GM18508 (cell line): ENCODE data around the gene WNT7A.

ENCODE experiments used
- ATAC-seq: cut with Tn5 transposase; IDR thresholded peaks from one replicate; pipeline ENCODE4 v1.9.1; 2021; ENCODE audit warnings: moderate number of reproducible peaks; ENCODE audit not compliant: insufficient read depth, unreplicated experiment

Gene WNT7A

GRCh38 chr3:13782501-13782900, 97.4 kb downstream of the WNT7A start:
- no peak for ATAC-seq

DNA sequence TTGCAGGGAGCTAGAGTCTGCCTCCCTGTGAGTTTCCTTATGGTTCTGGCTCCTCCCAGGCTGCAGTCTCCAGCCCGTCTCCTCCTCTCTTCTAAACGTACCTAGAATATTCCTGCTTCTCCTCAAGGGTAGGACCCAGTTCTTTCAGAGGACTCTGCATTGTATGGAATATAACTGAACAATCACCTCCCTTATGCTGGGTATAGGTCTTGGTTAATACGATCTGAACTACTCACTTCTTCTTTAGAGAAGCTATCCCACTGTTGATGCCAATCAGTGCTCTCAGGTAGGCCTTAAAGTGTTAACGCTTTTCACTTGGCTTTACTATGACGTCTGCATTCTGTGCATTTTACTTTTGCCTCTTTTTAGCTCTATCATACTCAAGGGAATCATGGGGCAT, 98.5 kb downstream of the WNT7A start:
- no peak for ATAC-seq

DNA sequence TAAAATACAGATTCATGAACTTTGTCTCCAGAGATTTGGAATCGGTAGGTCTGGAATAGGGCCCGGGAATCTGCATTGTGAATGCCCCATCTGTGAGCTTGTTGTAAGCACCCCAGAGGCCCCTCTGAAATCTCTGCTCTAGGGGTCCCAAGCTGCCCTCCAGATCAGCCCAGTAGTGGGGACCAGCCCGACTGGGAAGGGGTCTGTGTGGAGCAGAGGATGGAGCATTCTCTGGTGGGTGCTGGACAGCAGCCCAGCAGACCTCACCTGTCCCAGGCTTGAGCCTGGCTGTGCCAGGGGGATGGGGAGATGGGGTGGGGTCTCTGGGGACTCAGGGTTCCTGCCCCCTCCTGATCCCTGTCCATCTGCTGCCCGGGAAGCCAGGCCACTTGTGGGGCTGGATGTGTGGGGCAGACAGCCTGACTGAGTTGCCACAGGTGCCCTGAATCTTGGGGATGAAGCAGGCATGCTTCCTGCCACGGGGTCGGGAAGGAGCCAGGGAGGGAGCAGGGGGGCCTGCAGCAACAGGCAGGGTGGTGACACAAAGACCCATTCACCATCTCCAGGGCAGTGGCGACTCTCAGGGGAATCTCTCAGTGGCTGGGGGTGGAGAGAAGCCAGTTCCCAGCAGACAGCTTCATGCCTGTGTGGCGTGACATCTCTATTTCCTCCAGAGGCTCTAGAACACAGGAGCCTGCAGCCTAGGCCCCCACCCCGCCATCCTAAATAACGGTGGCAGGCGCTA, 99.3 kb downstream of the WNT7A start:
- no peak for ATAC-seq

- ATAC-seq: no peak
Measured at GRCh38 chr3:13776253-13777050, 103.4 kb downstream of the WNT7A start.

GRCh38 chr3:13772885-13773745, 106.8 kb downstream of the WNT7A start:
- no peak for ATAC-seq

DNA sequence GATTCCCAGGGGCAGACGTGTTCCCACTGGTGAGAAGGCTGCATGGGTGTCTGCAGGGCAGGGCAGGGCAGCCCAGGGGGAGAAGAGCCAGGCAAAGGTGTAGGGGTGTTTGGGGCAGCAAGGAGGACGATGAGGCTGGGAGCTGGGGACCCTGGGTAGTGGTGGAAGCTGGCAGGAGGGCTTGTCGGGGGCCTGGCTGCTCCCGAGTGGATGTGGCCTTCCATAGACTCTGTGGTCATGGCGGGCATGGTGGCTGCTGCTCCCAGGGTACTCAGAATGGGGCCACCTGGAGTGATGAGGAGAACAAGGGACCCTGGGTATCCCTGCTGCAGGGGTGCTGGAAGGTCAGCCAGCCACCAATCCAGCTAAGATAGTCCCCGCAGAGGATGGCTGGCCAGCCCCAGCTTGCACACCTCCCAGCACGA, 107.5 kb downstream of the WNT7A start:
- ATAC-seq: no peak

- ATAC-seq: no peak
Measured at GRCh38 chr3:13771496-13771895, 108.4 kb downstream of the WNT7A start.

DNA sequence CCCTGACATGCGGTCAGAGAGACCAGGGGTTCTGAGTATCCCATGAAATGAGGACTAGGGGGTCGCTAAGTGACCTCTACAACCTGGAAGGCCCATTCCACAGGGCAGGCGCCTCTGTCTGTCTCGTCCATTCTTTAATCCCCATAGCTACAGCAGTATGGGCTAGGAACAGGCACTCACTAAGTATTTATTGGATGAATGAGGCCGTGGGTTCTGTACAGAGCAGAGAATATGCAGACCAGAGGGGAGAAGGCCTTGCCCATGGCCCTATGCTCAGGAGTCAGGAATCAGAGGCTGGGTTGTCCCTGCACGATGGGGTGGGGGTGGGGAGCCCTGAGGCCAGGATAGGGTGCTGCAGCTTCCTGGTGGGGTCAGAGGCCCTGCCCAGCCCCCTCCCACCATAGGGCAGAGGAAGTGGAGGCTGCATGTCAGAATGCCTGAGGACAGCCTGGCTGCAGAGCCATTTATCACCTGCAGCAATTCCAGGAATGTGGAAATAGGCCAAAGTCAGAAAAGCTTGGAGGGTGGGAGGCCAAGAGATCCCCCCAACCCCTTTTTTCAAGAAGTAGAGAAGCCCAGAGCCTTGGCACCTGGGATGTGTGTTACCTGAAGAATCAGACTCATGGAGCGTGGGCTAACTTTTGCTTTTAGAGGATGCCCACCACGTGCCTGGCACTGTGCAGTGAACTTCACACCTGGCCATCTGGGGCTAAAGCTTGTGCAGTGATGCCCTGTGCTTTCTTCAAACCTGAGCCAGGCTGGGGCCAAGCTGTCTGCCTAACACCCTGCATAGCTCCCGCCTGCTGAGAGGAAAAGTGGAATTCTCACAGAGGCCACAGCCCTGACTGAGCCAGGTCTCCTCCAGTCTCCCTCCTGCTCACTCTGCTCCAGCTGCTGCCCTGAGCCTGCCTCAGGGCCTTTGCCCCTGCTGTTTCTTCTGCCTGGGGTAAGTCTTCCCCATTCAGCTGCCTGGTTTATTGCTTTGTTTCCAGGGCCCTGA, 109.4 kb downstream of the WNT7A start:
- ATAC-seq: no peak

DNA sequence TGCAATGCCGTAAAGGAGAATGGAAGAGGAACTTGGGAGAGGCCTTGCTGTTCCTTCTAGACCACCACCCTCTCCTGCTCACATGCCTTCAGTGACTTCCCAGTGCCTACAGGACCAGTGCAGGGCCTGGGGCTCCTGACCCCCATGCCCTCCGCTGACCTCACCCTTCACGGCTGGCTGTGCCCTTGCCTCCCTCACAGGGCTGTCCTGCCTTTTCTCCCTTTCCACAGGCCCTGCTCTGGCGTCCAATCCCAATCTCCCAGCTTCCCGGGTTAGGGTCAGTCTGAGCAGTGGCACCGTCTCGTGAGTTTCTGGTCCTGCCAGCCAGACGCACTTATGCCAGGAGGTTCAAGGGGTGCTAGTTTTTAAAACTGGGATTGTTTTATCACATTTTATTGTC, 110.4 kb downstream of the WNT7A start:
- ATAC-seq: no peak

GRCh38 chr3:13768453-13768852, 111.4 kb downstream of the WNT7A start:
- ATAC-seq: no peak

- ATAC-seq: no peak
Measured at GRCh38 chr3:13767896-13768295, 112.0 kb downstream of the WNT7A start.

DNA sequence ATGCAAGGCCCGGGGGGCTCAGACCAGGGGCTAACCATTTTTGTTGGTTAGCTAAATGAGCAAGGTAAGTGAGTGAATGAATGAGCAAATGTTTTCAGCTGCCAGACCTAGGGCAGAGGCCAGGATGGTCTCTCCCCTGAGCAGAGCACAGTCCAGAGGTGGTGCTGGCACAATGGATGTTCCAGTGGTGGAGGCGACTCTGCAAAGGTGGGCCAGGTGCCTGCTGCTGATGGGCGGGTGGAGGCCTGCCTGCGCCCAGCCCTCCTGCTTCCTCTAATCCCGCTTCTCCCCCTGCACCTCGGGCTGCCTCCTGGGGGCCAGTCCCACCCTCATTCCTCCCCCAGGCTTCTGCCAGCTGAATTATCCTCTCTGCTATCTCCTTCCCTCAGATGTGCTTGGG, 112.8 kb downstream of the WNT7A start:
- ATAC-seq: no peak
